HEK293 (cell line): ENCODE data around the gene UBA6.

Source experiments
- CTCF ChIA-PET: fragments of 350-600 bp; formaldehyde crosslinking; extraction: SDS; loops from one replicate; lab custom pipeline; 2021; ENCODE audit warnings: antibody characterized with exemption; lab: Yijun Ruan, JAX
- POLR2A ChIA-PET: fragments of 300-600 bp; formaldehyde crosslinking; extraction: SDS; loops from one replicate; lab custom pipeline; 2020; ENCODE audit warnings: antibody characterized with exemption, inconsistent platforms; lab: Yijun Ruan, JAX
- H3K27ac ChIP-seq: fragments of 200-500 bp; sonication (Bioruptor generic); 2 replicates; pipeline ENCODE4 v1.5.1; 2014; ENCODE audit warnings: low read depth, low read length, control low read depth, inconsistent platforms; ENCODE audit errors: extremely low read depth
- H3K36me3 ChIP-seq, 2 experiments: fragments of 200-500 bp in 1 of 2; sonication (Bioruptor generic) in 1 of 2; 1 replicate in 1 of 2; 2 replicates in 1 of 2; pipeline ENCODE4 v1.5.1; 2014 to 2017; ENCODE audit warnings: inconsistent platforms in 2 of 2, low read length in 2 of 2; ENCODE audit not compliant: control insufficient read depth in 2 of 2, insufficient read depth in 1 of 2
- H3K4me1 ChIP-seq: fragments of 200-500 bp; sonication (Bioruptor generic); 2 replicates; pipeline ENCODE4 v1.5.1; 2014; ENCODE audit warnings: mild to moderate bottlenecking, low read length, inconsistent platforms; ENCODE audit not compliant: control insufficient read depth, insufficient read depth
- H3K4me3 ChIP-seq: 2 replicates; pipeline ENCODE4 v1.5.1; 2011; ENCODE audit warnings: low read depth, mild to moderate bottlenecking, control low read depth, low read length, moderate library complexity
- H3K9me3 ChIP-seq: fragments of 200-500 bp; sonication (Bioruptor generic); 2 replicates; pipeline ENCODE4 v1.5.1; 2014; ENCODE audit warnings: low read depth, low read length, inconsistent platforms; ENCODE audit not compliant: control insufficient read depth, insufficient read depth
- EGR2 ChIP-seq: fragments of 450-650 bp; formaldehyde crosslinking; IDR thresholded peaks from 2 replicates; pipeline ENCODE4 v1.5.1; 2016; ENCODE audit warnings: low read depth, missing biosample characterization, missing genetic modification characterization
- FEZF1 ChIP-seq: fragments of 450-650 bp; formaldehyde crosslinking; IDR thresholded peaks from 2 replicates; pipeline ENCODE4 v1.5.1; 2016; ENCODE audit warnings: missing biosample characterization, missing genetic modification characterization
- KLF7 ChIP-seq: fragments of 450-650 bp; formaldehyde crosslinking; IDR thresholded peaks from 2 replicates; pipeline ENCODE4 v1.5.1; 2016; ENCODE audit warnings: missing biosample characterization, missing genetic modification characterization, borderline replicate concordance
- SALL2 ChIP-seq: fragments of 450-650 bp; formaldehyde crosslinking; IDR thresholded peaks from 2 replicates; pipeline ENCODE4 v1.5.0; 2017; ENCODE audit warnings: missing biosample characterization, mild to moderate bottlenecking, missing genetic modification characterization, borderline replicate concordance
- SP2 ChIP-seq: fragments of 450-650 bp; formaldehyde crosslinking; IDR thresholded peaks from 2 replicates; pipeline ENCODE4 v1.5.1; 2016; ENCODE audit warnings: missing biosample characterization, missing genetic modification characterization
- SP3 ChIP-seq: fragments of 450-650 bp; formaldehyde crosslinking; IDR thresholded peaks from 2 replicates; pipeline ENCODE4 v1.5.1; 2016; ENCODE audit warnings: missing biosample characterization, missing genetic modification characterization
- ZBTB17 ChIP-seq: fragments of 450-650 bp; formaldehyde crosslinking; IDR thresholded peaks from 2 replicates; pipeline ENCODE4 v1.5.1; 2016; ENCODE audit warnings: missing biosample characterization, missing genetic modification characterization
- ZBTB7A ChIP-seq: fragments of 450-650 bp; formaldehyde crosslinking; IDR thresholded peaks from 2 replicates; pipeline ENCODE4 v1.5.1; 2016; ENCODE audit warnings: low read depth, missing biosample characterization, missing genetic modification characterization
- ZNF132 ChIP-seq: fragments of 450-650 bp; formaldehyde crosslinking; IDR thresholded peaks from 2 replicates; pipeline ENCODE4 v1.5.1; 2017; ENCODE audit warnings: missing biosample characterization, missing genetic modification characterization, borderline replicate concordance
- ZNF174 ChIP-seq: fragments of 450-650 bp; formaldehyde crosslinking; IDR thresholded peaks from 2 replicates; pipeline ENCODE4 v1.5.0; 2017; ENCODE audit warnings: missing biosample characterization, mild to moderate bottlenecking, missing genetic modification characterization
- ZNF211 ChIP-seq: fragments of 450-650 bp; formaldehyde crosslinking; IDR thresholded peaks from 2 replicates; pipeline ENCODE4 v1.5.1; 2016; ENCODE audit warnings: low read depth, missing biosample characterization, missing genetic modification characterization
- ZNF274 ChIP-seq, 2 experiments: fragments of 200-500 bp in 1 of 2; fragments of 450-650 bp in 1 of 2; sonication (Bioruptor generic) in 1 of 2; formaldehyde crosslinking in 1 of 2; IDR thresholded peaks; 2 replicates each; pipeline versions ENCODE4 v1.5.1 to v1.6.1; 2014 to 2016; ENCODE audit warnings: borderline replicate concordance in 1 of 2, inconsistent platforms in 1 of 2, low read length in 1 of 2, missing biosample characterization in 1 of 2, missing genetic modification characterization in 1 of 2
- ZNF335 ChIP-seq: fragments of 450-650 bp; formaldehyde crosslinking; conservative IDR thresholded peaks from 2 replicates; pipeline ENCODE4 v1.5.1; 2016; ENCODE audit warnings: missing biosample characterization, missing genetic modification characterization
- ZNF416 ChIP-seq: fragments of 450-650 bp; formaldehyde crosslinking; IDR thresholded peaks from 2 replicates; pipeline ENCODE4 v1.5.1; 2016; ENCODE audit warnings: missing biosample characterization, missing genetic modification characterization
- ZNF473 ChIP-seq: fragments of 450-650 bp; formaldehyde crosslinking; IDR thresholded peaks from 2 replicates; pipeline ENCODE4 v1.5.1; 2017; ENCODE audit warnings: missing biosample characterization, missing genetic modification characterization
- ZNF510 ChIP-seq: fragments of 450-650 bp; formaldehyde crosslinking; IDR thresholded peaks from 2 replicates; pipeline ENCODE4 v1.5.1; 2018; ENCODE audit warnings: mild to moderate bottlenecking, missing genetic modification characterization, missing biosample characterization; ENCODE audit not compliant: insufficient replicate concordance
- ZNF521 ChIP-seq: fragments of 450-650 bp; formaldehyde crosslinking; IDR thresholded peaks from 2 replicates; pipeline ENCODE4 v1.5.1; 2017; ENCODE audit warnings: missing biosample characterization, mild to moderate bottlenecking, missing genetic modification characterization
- ZNF544 ChIP-seq: fragments of 450-650 bp; formaldehyde crosslinking; IDR thresholded peaks from 2 replicates; pipeline ENCODE4 v1.5.0; 2017; ENCODE audit warnings: missing biosample characterization, missing genetic modification characterization
- ZNF555 ChIP-seq: fragments of 450-650 bp; formaldehyde crosslinking; conservative IDR thresholded peaks from 2 replicates; pipeline ENCODE4 v1.5.1; 2017; ENCODE audit warnings: missing biosample characterization, mild to moderate bottlenecking, missing genetic modification characterization, inconsistent platforms
- ZNF571 ChIP-seq: fragments of 450-650 bp; formaldehyde crosslinking; IDR thresholded peaks from 2 replicates; pipeline ENCODE4 v1.5.0; 2017; ENCODE audit warnings: missing biosample characterization, missing genetic modification characterization
- ZNF596 ChIP-seq: fragments of 450-650 bp; IDR thresholded peaks from 2 replicates; pipeline ENCODE4 v1.5.0; 2018; ENCODE audit warnings: missing biosample characterization, mild to moderate bottlenecking, missing genetic modification characterization, moderate library complexity
- ZNF776 ChIP-seq: fragments of 450-650 bp; formaldehyde crosslinking; IDR thresholded peaks from 2 replicates; pipeline ENCODE4 v1.5.0; 2017; ENCODE audit warnings: missing biosample characterization, missing genetic modification characterization, borderline replicate concordance
- TF ChIP-seq, protein P1 (sequence below): fragments of 450-650 bp; formaldehyde crosslinking; IDR thresholded peaks from 2 replicates; pipeline ENCODE4 v1.5.1; 2016; ENCODE audit warnings: missing biosample characterization, missing genetic modification characterization
- TF ChIP-seq, protein P2 (sequence below): fragments of 450-650 bp; formaldehyde crosslinking; optimal IDR thresholded peaks from 2 replicates; pipeline ENCODE3; 2016; ENCODE audit warnings: missing biosample characterization, mild to moderate bottlenecking, missing genetic modification characterization
- TF ChIP-seq, protein P3 (sequence below): fragments of 450-650 bp; formaldehyde crosslinking; IDR thresholded peaks from 2 replicates; pipeline ENCODE4 v1.5.0; 2017; ENCODE audit warnings: missing biosample characterization, missing genetic modification characterization, borderline replicate concordance

The UBA6 gene

DNA sequence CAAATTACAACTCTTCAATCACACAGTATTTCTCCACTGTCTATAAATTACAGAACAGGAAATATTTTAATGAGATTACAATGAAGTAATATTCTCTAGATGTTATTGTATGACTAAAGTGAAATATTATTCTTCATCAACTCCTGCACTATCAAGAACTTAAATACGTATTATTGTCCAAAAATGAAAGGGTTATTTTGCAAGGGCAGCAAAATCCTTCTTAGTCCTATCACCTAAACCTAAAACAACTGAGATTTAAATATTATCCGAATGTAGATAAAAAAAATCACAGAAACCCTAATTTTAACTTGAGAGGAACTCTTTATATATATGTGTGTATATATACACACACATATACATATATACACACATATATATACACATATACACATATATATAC, 4.9 kb downstream of the UBA6 start:
- H3K27ac ChIP-seq: no peak overlapping the region
- ChIA-PET POLR2A (no interaction called here), CTCF (no interaction called here)
- TF ChIP-seq ZNF274 (IDR thresholded peaks at IDR 0.05; ENCODE audit: low read length) (no peak), ZNF274 (tag by site-specific recombination; IDR thresholded peaks at IDR 0.05; ENCODE audit: borderline replicate concordance) (no peak), ZNF132 (tag by site-specific recombination) (no peak), ZBTB7A (tag by site-specific recombination) (no peak), ZNF571 (tag by site-specific recombination) (no peak), EGR2 (no peak), SP3 (tag by site-specific recombination) (no peak), ZNF211 (tag by site-specific recombination) (no peak), KLF7 (tag by site-specific recombination) (no peak), SALL2 (tag by site-specific recombination) (no peak), SP2 (tag by site-specific recombination) (no peak), ZNF416 (tag by site-specific recombination) (no peak), ZNF335 (tag by site-specific recombination) (no peak)
- TF ChIP-seq, protein P1, sequence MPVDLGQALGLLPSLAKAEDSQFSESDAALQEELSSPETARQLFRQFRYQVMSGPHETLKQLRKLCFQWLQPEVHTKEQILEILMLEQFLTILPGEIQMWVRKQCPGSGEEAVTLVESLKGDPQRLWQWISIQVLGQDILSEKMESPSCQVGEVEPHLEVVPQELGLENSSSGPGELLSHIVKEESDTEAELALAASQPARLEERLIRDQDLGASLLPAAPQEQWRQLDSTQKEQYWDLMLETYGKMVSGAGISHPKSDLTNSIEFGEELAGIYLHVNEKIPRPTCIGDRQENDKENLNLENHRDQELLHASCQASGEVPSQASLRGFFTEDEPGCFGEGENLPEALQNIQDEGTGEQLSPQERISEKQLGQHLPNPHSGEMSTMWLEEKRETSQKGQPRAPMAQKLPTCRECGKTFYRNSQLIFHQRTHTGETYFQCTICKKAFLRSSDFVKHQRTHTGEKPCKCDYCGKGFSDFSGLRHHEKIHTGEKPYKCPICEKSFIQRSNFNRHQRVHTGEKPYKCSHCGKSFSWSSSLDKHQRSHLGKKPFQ (tag by site-specific recombination): no peak
- TF ChIP-seq, protein P2, sequence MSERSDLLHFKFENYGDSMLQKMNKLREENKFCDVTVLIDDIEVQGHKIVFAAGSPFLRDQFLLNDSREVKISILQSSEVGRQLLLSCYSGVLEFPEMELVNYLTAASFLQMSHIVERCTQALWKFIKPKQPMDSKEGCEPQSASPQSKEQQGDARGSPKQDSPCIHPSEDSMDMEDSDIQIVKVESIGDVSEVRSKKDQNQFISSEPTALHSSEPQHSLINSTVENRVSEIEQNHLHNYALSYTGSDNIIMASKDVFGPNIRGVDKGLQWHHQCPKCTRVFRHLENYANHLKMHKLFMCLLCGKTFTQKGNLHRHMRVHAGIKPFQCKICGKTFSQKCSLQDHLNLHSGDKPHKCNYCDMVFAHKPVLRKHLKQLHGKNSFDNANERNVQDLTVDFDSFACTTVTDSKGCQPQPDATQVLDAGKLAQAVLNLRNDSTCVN (tag by site-specific recombination): no peak
- peaks cover 0 to 34% of the 10 kb centered on the region in 2 experiments; a peak in 1 of 3 replicates for H3K36me3 ChIP-seq
- no peak overlapping the region for H3K4me3 ChIP-seq
- H3K9me3 ChIP-seq: no peaks in the 10 kb centered on the region
- H3K4me1 ChIP-seq: no peaks in the 10 kb centered on the region

DNA sequence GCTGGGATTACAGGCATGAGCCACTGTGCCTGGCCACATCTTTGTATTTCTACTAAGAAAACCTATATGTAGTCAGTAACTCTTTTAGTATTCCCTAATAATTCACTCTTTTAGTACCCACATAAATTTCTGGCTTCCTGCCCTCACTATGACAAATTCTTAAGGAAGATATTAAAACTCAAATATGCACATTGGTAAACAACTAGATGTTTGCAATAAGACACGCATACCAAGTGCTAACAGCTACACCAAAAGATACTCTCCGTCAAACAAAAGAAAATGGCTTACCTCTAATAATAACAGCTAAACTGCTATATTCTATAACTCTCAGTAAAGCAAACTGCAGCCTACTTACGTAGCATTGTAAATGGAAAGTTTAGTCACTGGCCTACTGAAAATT, 6.3 kb downstream of the UBA6 start:
- Histone ChIP-seq H3K27ac (no peak overlapping the region), H3K9me3 (no peaks in the 10 kb centered on the region), H3K36me3 (peaks cover 0 to 36% of the 10 kb centered on the region in 2 experiments; a peak in 1 of 3 replicates), H3K4me1 (no peaks in the 10 kb centered on the region), H3K4me3 (no peak overlapping the region)
- ChIA-PET POLR2A (no interaction called here), CTCF (no interaction called here)
- TF ChIP-seq ZNF544 (tag by site-specific recombination) (no peak), ZNF776 (tag by site-specific recombination) (no peak), ZNF510 (tag by site-specific recombination) (no peak), ZNF473 (tag by site-specific recombination) (no peak), FEZF1 (tag by site-specific recombination) (no peak), ZNF596 (tag by site-specific recombination) (no peak), ZNF521 (tag by site-specific recombination) (no peak), ZNF555 (tag by site-specific recombination) (no peak), ZBTB17 (tag by site-specific recombination) (no peak), ZNF174 (no peak)
- TF ChIP-seq, protein P3, sequence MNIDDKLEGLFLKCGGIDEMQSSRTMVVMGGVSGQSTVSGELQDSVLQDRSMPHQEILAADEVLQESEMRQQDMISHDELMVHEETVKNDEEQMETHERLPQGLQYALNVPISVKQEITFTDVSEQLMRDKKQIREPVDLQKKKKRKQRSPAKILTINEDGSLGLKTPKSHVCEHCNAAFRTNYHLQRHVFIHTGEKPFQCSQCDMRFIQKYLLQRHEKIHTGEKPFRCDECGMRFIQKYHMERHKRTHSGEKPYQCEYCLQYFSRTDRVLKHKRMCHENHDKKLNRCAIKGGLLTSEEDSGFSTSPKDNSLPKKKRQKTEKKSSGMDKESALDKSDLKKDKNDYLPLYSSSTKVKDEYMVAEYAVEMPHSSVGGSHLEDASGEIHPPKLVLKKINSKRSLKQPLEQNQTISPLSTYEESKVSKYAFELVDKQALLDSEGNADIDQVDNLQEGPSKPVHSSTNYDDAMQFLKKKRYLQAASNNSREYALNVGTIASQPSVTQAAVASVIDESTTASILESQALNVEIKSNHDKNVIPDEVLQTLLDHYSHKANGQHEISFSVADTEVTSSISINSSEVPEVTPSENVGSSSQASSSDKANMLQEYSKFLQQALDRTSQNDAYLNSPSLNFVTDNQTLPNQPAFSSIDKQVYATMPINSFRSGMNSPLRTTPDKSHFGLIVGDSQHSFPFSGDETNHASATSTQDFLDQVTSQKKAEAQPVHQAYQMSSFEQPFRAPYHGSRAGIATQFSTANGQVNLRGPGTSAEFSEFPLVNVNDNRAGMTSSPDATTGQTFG: no peak
